Effector memory CD4-positive, alpha-beta T cell (primary cell): ENCODE measurements around the gene IMPA2.

Experiments
- DNase-seq, 3 donors: peaks; one replicate each; pipeline ENCODE4 v3.0.0-alpha.2; 2020
- H3K27ac ChIP-seq: 2 replicates; pipeline ENCODE4 v1.7.0; 2013; ENCODE audit warnings: mild to moderate bottlenecking, low read length, moderate library complexity; ENCODE audit not compliant: insufficient read depth, poor library complexity, severe bottlenecking
- H3K27me3 ChIP-seq: replicated peaks from 2 replicates; pipeline ENCODE4 v1.7.0; 2013; ENCODE audit warnings: mild to moderate bottlenecking, low read length; ENCODE audit not compliant: insufficient read depth, control insufficient read depth, poor library complexity, severe bottlenecking
- H3K36me3 ChIP-seq: 2 replicates; pipeline ENCODE4 v1.7.0; 2013; ENCODE audit warnings: mild to moderate bottlenecking, low read length, moderate library complexity; ENCODE audit not compliant: control insufficient read depth, insufficient read depth
- H3K4me1 ChIP-seq: 2 replicates; pipeline ENCODE4 v1.7.0; 2013; ENCODE audit warnings: low read length, mild to moderate bottlenecking; ENCODE audit not compliant: control insufficient read depth, insufficient read depth, poor library complexity, severe bottlenecking
- H3K4me3 ChIP-seq: 2 replicates; pipeline ENCODE4 v1.7.0; 2013; ENCODE audit warnings: low read length, low read depth, mild to moderate bottlenecking; ENCODE audit not compliant: insufficient read depth, poor library complexity, severe bottlenecking
- H3K9me3 ChIP-seq: 2 replicates; pipeline ENCODE4 v1.7.0; 2013; ENCODE audit warnings: mild to moderate bottlenecking, low read length, moderate library complexity; ENCODE audit not compliant: control insufficient read depth

IMPA2 gene

DNA sequence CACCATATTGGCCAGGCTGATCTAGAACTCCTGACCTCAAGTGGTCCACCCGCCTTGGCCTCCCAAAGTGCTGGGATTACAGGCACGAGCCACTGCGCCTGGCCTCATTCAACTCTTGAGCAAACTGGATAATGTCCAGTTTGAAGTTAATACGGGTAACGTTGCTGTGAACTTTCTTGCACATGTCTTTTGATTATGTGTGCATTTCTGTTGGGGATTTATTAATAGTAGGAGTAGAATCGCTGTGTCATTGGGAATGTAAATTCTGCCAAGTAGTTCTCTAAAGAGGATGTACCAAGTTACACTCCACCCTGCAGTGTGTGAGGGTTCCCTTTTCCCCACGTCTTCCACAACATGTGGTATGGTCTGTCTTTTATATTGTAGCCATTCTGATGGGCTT is 6.2 kb downstream of the IMPA2 start:
- no peaks in the 10 kb centered on the region for H3K4me1 ChIP-seq
- DNase-seq, result no peak
- H3K27ac ChIP-seq, result no peak overlapping the region
- no peaks in the 10 kb centered on the region for H3K27me3 ChIP-seq
- H3K4me3 ChIP-seq, result no peak overlapping the region
- H3K9me3 ChIP-seq, result no peaks in the 10 kb centered on the region
- H3K36me3 ChIP-seq, result no peaks in the 10 kb centered on the region

DNA sequence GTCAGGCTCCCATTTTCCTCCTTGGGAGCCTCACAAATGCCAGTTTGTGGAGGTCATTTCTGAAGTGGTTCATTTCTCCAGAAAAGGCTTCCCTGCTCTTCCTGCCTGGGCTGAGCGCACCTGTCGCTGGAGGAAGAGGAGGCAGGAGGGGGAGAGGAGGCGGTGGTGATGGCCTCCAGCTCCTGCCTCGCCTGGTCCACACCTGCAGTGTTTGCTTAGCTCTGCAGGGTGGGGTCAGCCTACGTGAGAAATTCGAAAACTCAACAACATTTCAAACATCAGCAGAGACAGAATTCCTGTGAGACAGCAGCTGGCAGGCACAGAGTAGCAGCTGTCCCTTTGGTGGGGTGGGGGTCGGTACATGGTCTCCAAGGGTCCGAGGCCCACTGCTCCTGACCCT is 7.9 kb downstream of the IMPA2 start:
- H3K4me1 ChIP-seq, result no peaks in the 10 kb centered on the region
- H3K36me3 ChIP-seq, result no peaks in the 10 kb centered on the region
- no peak overlapping the region for H3K27ac ChIP-seq
- no peak for DNase-seq
- H3K4me3 ChIP-seq, result no peak overlapping the region
- no peaks in the 10 kb centered on the region for H3K27me3 ChIP-seq
- H3K9me3 ChIP-seq, result no peaks in the 10 kb centered on the region

DNA sequence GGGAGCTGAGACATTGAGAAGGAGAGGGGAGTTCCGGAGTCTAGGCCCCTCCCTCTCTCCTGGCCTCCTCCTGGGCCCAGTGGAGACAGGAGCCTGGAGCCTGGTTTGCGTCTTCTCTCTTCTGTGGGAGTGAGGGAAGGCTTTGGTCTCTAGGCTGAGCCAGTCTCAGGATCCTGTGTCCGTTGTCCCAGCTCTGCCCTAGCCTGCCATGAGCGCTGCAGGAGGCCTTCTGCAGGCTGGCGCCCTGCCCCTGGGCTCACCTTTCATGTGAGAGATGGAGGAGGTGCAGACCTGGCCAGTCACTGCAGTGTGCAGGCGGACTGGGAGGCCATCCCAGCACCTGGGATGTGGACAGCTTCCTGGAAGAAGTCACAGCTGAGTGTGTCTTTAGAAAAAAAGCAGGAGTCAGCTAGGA is 8.7 kb downstream of the IMPA2 start:
- H3K27ac ChIP-seq, result no peak overlapping the region
- H3K9me3 ChIP-seq, result no peaks in the 10 kb centered on the region
- no peaks in the 10 kb centered on the region for H3K27me3 ChIP-seq
- H3K36me3 ChIP-seq, result no peaks in the 10 kb centered on the region
- no peak overlapping the region for H3K4me3 ChIP-seq
- no peaks in the 10 kb centered on the region for H3K4me1 ChIP-seq
- no peak for DNase-seq

DNA sequence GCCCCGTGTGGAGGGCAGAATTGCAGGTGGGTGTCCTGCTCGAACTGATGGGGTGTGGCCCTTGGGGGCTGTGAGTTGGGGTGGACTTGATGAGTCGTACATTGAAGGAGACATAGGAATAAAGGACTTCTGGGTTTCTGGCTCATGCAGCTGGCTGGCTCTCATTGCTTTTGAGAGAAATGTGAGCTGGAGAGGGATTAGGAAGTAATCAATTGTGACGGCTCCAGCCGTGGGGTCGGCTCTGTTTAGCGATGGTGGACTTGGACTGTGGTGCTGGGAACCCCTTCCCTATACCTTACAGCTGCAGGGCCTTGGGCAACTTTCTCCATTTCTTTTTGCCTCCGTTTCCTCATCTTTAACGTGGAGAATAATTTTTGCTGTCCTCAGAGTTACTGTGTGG is 9.2 kb downstream of the IMPA2 start:
- no peaks in the 10 kb centered on the region for H3K27me3 ChIP-seq
- H3K36me3 ChIP-seq, result no peaks in the 10 kb centered on the region
- H3K4me3 ChIP-seq, result no peak overlapping the region
- no peak for DNase-seq
- H3K4me1 ChIP-seq, result peaks cover 4% of the 10 kb centered on the region
- H3K27ac ChIP-seq, result no peak overlapping the region
- H3K9me3 ChIP-seq, result no peaks in the 10 kb centered on the region

DNA sequence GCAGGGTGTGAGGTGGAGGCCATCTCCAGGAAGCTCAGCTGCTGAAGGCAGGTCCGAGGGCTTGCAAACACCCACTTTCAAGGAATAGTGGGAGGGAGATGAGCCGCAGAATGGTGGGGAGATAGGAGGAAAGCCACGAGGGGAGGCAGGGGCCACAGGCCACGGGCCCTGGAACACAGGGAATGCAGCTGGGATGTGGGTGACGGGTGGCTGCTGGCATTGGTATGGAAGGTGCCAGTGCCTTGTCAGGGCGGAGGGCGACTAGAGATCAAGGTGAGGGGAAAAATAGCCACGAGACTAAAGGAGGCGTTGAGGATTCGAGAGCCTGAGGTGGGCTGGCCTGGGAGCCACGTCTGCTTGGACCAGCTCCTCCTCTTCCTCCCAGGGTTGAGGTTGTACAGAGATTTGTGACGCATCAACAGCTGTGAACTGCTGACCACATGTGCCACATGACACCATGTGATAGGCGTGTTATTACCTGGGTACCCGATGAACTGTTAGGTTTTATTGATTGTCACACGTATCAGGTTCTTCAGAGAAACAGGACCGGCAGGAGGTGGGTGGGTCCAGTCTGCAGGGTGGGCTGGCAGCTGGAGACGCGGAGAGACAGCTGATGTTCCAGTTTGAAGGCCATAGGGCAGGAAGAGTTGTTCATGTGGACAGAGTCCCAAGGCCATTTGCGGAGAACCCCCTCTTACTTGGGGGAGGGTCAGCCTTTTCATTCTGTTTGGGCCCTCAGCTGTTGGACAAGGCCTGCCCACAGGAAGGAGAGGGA is 9.9 kb downstream of the IMPA2 start:
- no peak overlapping the region for H3K4me3 ChIP-seq
- H3K27ac ChIP-seq, result no peak overlapping the region
- no peaks in the 10 kb centered on the region for H3K27me3 ChIP-seq
- H3K4me1 ChIP-seq, result peaks cover 8% of the 10 kb centered on the region
- no peaks in the 10 kb centered on the region for H3K36me3 ChIP-seq
- no peak for DNase-seq
- H3K9me3 ChIP-seq, result no peaks in the 10 kb centered on the region

DNA sequence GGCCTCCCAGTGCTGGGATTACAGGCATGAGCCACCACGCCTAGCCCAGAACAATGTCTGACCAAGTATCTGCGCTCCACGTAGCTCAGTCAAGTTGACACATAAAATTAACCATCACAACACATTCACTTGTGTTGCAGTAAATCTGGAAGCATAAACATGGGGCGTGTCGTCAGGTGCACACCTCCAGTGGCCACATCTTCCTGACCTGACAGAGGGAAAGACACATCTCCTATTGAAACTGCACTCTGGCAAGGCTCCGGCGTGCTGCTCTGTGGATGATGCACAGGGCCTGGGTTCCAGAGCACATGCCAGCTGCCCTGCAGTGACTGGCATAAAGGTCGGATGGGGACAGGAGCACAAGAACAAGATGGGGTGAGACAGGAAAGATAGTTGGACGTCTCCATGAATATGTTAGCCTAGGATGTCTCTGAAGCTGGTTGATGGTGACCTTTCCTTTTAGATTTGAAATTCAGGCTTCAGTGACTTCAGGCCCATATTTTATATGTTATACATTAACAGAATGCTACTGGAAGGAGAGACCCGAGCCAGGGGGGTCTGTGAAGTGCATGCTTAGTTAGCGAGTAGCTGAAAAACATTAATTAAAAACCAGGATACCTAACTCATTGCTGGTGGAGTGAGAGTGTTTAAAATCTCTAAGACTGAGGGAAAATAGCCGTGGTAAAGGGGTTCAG is 10.9 kb downstream of the IMPA2 start:
- Histone ChIP-seq H3K4me1 (peaks cover 8% of the 10 kb centered on the region), H3K36me3 (no peaks in the 10 kb centered on the region), H3K4me3 (no peak overlapping the region), H3K9me3 (no peaks in the 10 kb centered on the region), H3K27me3 (no peaks in the 10 kb centered on the region), H3K27ac (no peak overlapping the region)
- DNase-seq, result no peak

DNA sequence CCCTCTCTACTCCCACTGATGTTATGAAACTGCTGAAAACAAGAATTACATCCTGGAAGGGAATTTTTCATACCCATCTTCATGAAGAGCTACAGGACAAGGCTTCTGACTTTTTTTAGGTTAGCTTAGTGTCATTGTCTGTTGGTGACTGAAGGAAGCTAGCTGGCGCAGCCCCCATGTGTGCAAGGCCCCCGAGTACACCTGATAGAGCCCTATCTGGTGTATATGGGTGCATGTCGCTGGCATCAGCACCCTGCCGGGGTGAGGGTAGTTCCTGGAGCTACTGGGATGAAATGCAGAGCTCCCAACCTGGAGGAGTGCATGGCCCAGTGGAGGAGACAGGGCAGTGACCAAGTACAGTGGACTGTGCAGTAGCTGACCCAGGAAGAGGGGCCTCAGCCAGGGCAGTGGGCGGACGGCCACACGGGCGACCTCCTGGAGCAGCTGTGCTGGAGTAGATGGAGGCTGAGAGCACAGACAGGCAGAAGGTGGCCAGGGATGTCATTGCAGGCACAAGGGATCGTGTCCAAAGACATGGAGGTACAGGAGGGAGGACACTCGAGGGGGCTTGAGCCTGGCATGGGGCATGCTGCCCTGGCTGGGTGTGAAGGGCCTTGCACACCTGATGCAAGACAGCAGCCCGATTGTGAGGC is 12.1 kb downstream of the IMPA2 start:
- Histone ChIP-seq H3K36me3 (no peaks in the 10 kb centered on the region), H3K4me3 (no peak overlapping the region), H3K4me1 (peaks cover 8% of the 10 kb centered on the region), H3K27ac (no peak overlapping the region), H3K9me3 (no peaks in the 10 kb centered on the region), H3K27me3 (no peaks in the 10 kb centered on the region)
- no peak for DNase-seq

DNA sequence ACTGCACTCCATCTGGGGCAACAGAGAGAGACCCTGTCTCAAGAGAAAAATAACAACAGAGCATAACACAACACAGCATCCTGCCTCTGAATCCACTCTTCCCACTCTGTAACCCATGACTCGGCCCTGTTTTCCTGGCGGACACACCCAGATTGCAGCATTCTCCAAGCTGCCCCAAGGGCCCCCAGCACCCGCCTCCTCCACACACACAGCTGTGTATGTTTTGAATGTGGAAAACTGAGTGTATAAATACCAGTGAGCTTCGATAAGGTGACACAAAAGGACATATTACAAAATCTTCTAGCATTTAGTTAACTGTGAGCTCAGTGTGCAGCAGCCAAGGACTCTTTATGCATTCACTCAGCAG is 13.0 kb downstream of the IMPA2 start:
- no peaks in the 10 kb centered on the region for H3K9me3 ChIP-seq
- H3K27me3 ChIP-seq, result no peaks in the 10 kb centered on the region
- no peak overlapping the region for H3K27ac ChIP-seq
- H3K36me3 ChIP-seq, result no peaks in the 10 kb centered on the region
- peaks cover 8% of the 10 kb centered on the region for H3K4me1 ChIP-seq
- H3K4me3 ChIP-seq, result no peak overlapping the region
- no peak for DNase-seq

DNA sequence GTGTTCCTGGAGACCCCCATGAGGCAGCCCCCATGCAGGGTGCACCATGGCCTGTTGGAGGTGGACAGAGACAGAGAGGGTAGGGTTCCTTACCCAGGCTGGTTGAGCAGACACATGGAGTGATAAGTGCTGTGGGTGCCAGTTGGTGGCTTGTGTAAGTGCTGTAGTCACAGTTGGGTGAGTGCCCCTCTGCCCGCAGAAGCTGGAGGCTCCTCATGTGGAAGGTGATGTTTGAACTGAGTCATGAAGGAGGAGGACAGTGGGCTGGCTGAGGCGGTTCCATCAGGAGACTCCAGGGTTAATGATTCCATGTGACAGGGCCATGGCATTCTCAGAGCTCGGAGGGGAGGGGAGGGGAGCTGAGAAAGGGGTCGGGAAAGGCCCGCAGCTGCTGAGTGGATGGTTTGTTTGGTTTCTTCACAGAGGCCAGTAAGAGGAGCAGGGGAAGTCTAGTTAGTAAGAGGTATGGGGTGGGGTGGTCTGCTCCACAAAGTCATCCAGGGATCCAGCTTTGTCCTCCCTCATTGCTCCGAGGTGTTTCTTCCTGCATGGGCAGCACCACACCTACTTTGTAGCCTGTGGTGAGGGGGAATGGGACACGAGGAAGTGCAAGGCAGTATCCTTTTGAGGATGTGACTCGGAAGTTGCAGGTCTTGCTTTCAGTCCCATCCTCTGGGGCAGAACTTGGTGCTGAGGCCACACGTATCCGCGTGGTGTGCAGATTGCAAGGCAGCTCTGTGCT is 13.6 kb downstream of the IMPA2 start:
- Histone ChIP-seq H3K27me3 (no peaks in the 10 kb centered on the region), H3K27ac (no peak overlapping the region), H3K9me3 (no peaks in the 10 kb centered on the region), H3K4me3 (no peak overlapping the region), H3K36me3 (no peaks in the 10 kb centered on the region), H3K4me1 (peaks cover 8% of the 10 kb centered on the region)
- no peak for DNase-seq
